CD4-positive, alpha-beta T cell treated with Interleukin-17A for 4 hours (primary cell): ENCODE data around the gene ATP2A1.

Experiments
- DNase-seq: peaks from one replicate; pipeline ENCODE4 v3.0.0-alpha.2; 2020; ENCODE audit warnings: mixed read lengths

Gene ATP2A1

DNA sequence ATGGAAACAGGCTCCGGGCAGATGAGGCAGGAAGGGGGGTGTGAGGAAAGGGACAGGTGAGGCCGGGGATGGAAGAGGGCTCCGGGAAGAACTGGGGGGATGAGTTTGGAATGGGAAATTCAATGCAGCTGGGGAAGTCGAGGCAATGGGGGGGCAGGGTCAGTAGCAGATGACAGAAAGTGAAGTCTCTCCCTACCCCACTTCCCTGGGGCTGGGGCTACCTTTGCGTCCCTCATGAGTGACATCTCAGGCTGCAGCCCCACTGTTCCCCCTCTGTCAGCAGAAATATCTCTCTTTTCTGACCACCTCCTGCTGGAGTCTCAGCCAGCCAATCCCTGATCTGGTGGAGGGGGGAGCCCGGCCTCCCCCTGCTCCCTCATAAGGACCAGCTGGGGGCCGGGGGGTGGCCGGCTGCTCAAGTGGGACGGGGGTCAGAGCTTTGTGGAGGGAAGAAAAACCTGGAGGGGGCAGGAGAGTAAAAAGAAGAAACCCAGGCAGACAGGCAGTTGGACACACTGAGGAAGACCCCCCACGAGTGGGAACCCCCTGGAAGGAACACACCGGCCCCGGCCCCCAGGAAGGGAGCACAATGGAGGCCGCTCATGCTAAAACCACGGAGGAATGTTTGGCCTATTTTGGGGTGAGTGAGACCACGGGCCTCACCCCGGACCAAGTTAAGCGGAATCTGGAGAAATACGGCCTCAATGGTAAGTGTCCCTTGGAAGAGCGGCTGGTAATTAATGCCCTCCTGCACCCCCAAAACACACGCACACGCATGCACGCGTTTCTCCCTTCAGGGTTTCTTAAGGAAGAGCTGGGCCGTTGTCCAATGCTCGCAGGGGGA is at the start of gene ATP2A1:
Gene ATP2A1 (plus strand): TSS at position 406 of the 844 bp plus-strand sequence. CDS start 184 bp downstream, at position 590.
- no peak for DNase-seq

DNA sequence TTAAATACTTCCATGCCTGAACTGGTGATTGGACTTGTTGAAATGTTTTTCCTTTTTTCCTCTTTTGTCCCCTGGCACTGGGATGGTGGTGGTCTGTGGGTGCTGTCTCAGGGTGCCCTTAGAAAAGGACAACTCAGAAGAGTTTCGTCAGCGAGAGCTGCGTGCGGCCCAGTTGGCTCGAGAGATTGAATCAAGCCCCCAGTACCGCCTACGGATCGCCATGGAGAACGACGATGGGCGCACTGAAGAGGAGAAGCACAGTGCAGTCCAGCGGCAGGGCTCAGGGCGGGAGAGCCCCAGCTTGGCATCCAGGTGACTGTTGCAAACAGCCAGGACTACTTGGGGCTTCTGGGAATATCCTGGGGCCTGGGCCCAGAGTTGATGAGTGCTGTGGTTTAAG is 48.5 kb upstream of the ATP2A1 start:
- no peak for DNase-seq

DNA sequence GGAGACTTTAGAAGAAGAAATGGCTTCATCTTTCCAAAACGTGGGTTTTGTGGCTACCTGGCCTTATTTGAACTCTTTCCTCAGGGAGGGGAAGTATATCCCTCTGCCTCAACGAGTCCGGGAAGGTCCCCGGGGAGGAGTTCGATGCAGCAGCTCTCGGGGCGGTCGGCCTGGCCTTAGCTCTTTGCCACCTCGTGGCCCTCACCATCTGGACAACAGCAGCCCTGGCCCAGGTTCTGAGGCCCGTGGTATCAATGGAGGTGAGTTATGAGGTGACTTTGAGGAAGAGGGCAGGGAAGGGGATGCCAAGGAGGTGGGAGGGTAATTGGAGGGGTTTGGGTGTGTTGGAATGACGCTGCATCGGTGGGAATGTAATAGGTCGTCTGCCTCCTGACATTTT is 47.8 kb upstream of the ATP2A1 start:
- no peak for DNase-seq

DNA sequence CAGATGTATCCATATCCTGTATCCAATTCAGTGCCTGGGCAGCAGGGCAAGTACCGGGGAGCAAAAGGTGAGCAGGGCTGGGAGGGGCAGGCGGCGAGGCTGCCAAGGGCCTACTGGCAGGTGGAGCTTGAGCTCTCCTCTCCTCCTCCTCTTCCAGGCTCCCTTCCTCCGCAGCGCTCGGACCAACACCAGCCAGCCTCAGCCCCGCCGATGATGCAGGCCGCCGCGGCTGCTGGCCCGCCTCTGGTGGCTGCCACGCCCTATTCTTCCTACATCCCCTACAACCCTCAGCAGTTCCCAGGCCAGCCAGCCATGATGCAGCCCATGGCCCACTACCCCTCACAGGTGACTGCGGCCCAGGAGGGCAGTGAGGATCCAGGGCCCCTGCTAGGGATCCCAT is 43.9 kb upstream of the ATP2A1 start:
- DNase-seq = no peak

DNA sequence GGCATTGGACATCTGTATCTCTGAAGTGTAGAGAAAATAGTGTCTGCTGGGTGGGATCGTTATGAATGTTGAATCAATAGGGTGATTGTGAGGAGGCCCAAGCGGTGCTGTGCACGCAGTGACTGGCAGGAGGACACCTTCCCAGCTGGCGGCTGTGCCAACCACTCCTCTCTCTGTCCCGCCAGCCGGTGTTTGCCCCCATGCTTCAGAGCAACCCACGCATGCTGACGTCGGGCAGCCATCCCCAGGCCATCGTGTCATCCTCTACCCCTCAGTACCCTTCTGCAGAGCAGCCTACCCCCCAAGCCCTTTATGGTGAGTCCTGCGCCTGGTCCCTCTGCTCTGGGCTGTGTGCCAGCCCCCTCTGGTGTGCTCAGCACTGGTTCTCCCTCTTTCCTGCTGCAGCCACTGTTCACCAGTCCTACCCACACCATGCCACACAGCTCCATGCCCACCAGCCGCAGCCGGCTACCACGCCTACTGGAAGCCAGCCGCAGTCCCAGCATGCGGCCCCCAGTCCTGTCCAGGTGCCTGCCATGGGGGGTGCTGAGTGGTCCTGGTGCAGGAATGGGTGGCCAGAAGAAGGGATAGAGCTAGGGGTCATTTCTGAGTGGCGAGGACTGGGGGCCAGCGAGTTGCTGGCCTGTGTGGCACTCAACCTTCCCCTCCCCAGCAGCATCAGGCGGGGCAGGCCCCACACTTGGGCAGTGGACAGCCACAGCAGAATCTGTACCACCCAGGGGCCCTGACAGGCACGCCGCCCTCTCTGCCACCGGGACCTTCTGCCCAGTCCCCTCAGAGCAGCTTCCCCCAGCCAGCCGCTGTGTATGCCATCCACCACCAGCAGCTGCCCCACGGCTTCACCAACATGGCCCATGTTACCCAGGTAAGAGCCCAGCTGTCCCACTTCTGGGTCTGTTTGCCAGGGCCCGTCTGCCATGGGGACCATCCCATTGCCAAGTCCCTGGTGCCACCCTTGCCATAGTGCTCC is 43.1 kb upstream of the ATP2A1 start:
- DNase-seq = no peak

DNA sequence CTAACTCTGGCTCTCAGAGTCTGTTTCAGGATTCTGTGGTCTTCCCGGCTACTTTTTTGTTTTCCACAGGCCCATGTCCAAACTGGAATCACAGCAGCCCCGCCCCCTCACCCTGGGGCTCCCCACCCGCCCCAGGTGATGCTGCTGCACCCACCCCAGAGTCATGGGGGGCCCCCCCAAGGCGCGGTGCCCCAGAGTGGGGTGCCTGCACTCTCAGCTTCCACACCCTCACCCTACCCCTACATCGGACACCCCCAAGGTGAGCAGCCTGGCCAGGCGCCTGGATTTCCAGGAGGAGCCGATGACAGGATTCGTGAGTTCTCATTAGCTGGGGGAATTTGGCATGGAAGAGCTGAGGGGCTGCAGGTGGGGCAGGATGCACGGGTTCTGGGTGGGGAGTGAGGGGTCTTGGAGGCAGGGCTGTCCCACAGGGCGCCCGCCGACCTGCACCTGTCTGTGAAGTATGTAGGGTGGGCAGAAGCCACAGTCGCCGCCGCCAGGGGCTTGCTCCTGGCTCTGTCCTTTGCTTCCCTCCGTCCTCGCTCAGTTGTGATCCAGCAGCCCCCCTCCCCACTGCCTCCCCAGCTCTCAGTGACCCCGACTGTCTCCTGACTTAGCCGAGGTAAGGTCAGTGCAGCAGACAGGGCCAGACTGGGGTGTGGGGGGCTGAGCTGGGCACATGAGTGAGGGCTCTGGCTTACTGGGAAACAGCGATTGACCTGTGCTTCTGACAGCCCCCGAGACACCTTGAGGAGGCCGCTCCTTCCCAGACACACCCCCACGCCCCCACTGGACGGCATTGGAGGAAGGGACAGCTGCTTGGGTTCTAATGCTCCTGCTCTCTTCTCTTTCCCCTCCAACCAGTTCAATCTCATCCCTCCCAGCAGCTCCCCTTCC is 42.2 kb upstream of the ATP2A1 start:
- no peak for DNase-seq

DNA sequence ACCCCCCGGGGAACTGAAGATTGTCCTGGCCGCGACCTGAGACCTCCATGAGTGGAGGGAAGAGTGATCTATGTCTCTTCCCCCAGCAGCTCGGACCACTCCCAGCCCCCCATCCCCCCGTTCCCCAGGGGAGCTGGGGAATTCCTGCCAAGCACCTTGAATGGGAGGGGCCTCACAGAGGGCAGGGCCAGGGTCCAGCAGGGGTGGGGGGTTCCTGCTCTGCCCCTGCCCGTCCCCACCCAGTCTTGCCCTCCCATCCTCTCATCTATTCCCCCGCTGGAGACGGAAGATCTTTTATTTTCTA is 41.6 kb upstream of the ATP2A1 start:
- DNase-seq = no peak

- DNase-seq = no peak
Observed at GRCh38 chr16:28837672-28838557, 40.4 kb upstream of the ATP2A1 start.

DNA sequence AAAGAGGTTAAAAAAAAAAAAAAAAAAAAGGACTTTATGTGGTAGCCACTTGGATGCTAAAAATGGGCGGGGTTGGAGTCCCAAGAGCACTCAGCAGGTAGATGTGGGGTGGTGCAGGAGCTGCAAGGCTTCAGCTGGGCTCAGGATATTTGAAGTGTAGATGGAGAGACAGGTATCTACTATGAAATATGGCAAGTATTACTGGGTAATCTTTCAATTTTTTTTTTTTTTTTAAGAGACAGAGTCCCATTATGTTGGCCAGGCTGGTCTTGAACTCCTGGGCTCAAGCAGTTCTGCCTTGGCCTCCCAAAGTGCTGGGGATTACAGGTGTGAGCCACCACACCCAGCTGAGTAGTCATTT is 39.8 kb upstream of the ATP2A1 start:
- DNase-seq = no peak

DNA sequence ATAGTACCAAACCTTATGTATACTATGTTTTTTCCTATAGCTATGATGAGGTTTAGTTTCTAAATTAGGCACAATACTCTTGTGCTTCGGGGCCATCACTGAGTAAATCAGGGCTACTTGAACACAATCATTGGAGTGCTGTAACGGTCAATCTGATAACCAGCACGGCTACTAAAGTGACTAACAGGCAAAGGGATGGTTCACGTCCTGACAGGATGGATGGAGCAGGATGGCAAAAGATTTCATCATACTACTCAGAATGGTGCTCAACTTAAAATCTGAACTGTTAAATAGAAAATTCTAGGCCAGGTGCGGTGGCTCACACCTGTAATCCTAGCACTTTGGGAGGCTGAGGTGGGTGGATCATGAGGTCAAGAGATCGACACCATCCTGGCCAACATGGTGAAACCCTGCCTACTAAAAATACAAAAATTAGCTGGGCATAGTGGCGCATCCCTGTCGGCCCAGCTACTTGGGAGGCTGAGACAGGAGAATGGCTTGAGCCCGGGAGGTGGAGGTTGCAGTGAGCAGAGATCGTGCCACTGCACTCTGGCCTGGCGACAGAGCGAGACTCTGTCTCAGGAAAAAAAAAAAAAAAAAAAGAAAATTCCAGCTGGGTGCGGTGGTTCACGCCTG is 39.2 kb upstream of the ATP2A1 start:
- DNase-seq = no peak

DNA sequence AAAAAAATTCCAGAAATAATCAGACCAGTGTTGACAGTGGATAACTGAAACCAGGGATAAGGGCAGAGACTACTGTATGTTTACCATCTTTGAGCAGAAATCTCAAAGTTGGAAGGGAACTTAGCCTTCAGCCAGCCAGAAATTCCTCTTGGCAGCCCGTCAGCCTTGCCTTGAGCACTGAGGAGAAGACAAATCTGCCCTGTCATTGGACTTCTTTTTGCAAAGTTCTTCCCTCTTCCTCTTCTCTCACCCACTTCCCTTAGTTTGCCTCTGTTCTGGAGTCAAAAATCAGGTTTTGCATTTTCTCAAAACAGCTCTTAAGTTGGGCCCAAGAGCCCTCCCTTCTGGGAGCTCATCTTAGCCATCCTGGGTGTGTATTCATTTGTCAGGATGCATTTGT is 38.4 kb upstream of the ATP2A1 start:
- DNase-seq = no peak

- no peak for DNase-seq
Observed at GRCh38 chr16:28842696-28843095, 35.6 kb upstream of the ATP2A1 start.

GRCh38 chr16:28843766-28844165 is 34.5 kb upstream of the ATP2A1 start:
- no peak for DNase-seq

- no peak for DNase-seq
Observed at GRCh38 chr16:28844226-28844885, 33.9 kb upstream of the ATP2A1 start.

- DNase-seq = peak; percentile 26
Observed at GRCh38 chr16:28845293-28845692, 33.0 kb upstream of the ATP2A1 start.

GRCh38 chr16:28845761-28846079 is 32.6 kb upstream of the ATP2A1 start:
- DNase-seq = no peak

GRCh38 chr16:28846080-28846932 is 32.0 kb upstream of the ATP2A1 start, which contains the start of gene TUFM:
TSS of gene TUFM (minus strand) at chr16:28846348. CDS start at chr16:28846269, 79 bp downstream.
- peak; percentile 98 for DNase-seq

DNA sequence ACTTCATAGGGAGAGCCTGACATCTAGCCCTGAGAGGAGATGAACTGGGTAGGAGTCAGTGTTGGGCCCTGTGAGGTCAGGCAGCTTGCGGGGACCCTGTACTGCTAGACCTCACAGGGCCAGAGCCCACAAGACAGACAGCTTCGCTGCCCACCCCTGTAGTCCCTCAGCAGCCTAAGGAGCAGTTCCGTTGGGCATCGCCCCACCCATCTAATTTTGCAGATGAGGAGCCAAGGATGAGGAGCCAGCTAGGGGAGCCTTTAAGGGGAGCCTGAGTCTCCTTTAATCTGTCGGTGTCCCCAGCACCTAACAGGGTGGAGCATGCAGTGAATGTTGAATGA is 31.4 kb upstream of the ATP2A1 start:
- DNase-seq = no peak

DNA sequence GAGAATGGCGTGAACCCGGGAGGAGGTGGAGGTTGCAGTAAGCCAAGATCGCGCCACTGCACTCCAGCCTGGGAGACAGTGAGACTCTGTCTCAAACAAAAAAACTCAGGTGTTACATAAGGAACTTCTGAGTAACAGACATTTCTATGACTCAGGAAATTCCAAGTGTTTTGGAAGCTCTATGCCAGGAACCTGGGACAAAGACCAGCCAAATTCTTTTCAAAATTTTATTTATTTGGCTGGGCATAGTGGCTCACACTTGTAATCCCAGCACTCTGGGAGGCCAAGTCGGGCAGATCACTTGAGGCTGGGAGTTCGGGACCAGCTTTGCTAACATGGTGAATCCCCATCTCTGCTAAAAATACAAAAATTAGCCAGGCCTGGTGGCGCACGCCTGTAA is 19.9 kb upstream of the ATP2A1 start:
- DNase-seq = no peak

GRCh38 chr16:28859326-28859725 is 19.0 kb upstream of the ATP2A1 start:
- DNase-seq = no peak
